NCI-H345 (cell line): ENCODE data around the gene ZNF672.
A peak's percentile ranks its signal among the peaks of the same experiment; 100 is the strongest.
"Not testable (repeated sequence)": the region's sequence is repeated elsewhere in the genome, so short reads cannot be mapped to it uniquely, and the experiment has no call there.

Experiments used
- DNase-seq: peaks from one replicate; lab custom pipeline; 2025; lab: John Stamatoyannopoulos, UW

The ZNF672 gene

GRCh38 chr1:248853663-248854375 lies 15.8 kb downstream of the ZNF672 start:
- DNase-seq = no peak

- DNase-seq = no peak
Observed at GRCh38 chr1:248855580-248855979, 17.6 kb downstream of the ZNF672 start.

GRCh38 chr1:248856176-248856575 lies 18.2 kb downstream of the ZNF672 start:
- no peak for DNase-seq

GRCh38 chr1:248857201-248857600 lies 19.2 kb downstream of the ZNF672 start:
- DNase-seq = no peak

- DNase-seq = no peak
Observed at GRCh38 chr1:248857749-248858095, 19.7 kb downstream of the ZNF672 start.

- peak; percentile 49 for DNase-seq
Observed at GRCh38 chr1:248858096-248858890, 20.3 kb downstream of the ZNF672 start.

- DNase-seq = peak; percentile 95
Observed at GRCh38 chr1:248858891-248859889, 21.2 kb downstream of the ZNF672 start, which contains the start of gene ZNF692. ZNF692 (minus strand) TSS chr1:248859085; CDS start chr1:248858309, 776 bp downstream.

- no peak for DNase-seq
Observed at GRCh38 chr1:248860007-248860406, 22.0 kb downstream of the ZNF672 start.

- no peak for DNase-seq
Observed at GRCh38 chr1:248861616-248862015, 23.6 kb downstream of the ZNF672 start.

- DNase-seq = no peak
Observed at GRCh38 chr1:248862695-248862997, 24.6 kb downstream of the ZNF672 start.

- peak; percentile 83 for DNase-seq
Observed at GRCh38 chr1:248862998-248863881, 25.2 kb downstream of the ZNF672 start.

- no peak for DNase-seq
Observed at GRCh38 chr1:248871837-248872401, 33.9 kb downstream of the ZNF672 start.

GRCh38 chr1:248872752-248873408 lies 34.9 kb downstream of the ZNF672 start:
- DNase-seq = peak; percentile 79

GRCh38 chr1:248873409-248873992 lies 35.5 kb downstream of the ZNF672 start:
- DNase-seq = peak; percentile 94

GRCh38 chr1:248873993-248874533 lies 36.0 kb downstream of the ZNF672 start:
- peak; percentile 92 for DNase-seq

GRCh38 chr1:248881261-248881660 lies 43.2 kb downstream of the ZNF672 start:
- no peak for DNase-seq

GRCh38 chr1:248882427-248882826 lies 44.4 kb downstream of the ZNF672 start:
- DNase-seq = not testable (repeated sequence)

- no peak for DNase-seq
Observed at GRCh38 chr1:248884632-248885295, 46.7 kb downstream of the ZNF672 start.

GRCh38 chr1:248885646-248886045 lies 47.6 kb downstream of the ZNF672 start:
- no peak for DNase-seq
